SK-N-SH treated with all-trans-retinoic acid at 6 μM for 48 hours (cell line): ENCODE results near the gene KRTAP5-8.

ENCODE experiments used
- ATAC-seq: fragments of 200-7000 bp; cut with Tn5 transposase; 3 replicates; pipeline ENCODE4 v1.9.1; 2020; ENCODE audit warnings: mild to moderate bottlenecking, moderate library complexity
- ARNTL ChIP-seq: fragments of 450-650 bp; formaldehyde crosslinking; IDR thresholded peaks from 2 replicates; pipeline ENCODE4 v1.5.0; 2020; ENCODE audit warnings: low read depth, mild to moderate bottlenecking, moderate library complexity, borderline replicate concordance
- BACH2 ChIP-seq: fragments of 250-450 bp; sonication (Bioruptor Pico); IDR thresholded peaks from 2 replicates; pipeline ENCODE4 v1.9.0; 2021; ENCODE audit warnings: mild to moderate bottlenecking, borderline replicate concordance
- CREB5 ChIP-seq: fragments of 250-450 bp; sonication (Bioruptor Pico); IDR thresholded peaks from 2 replicates; pipeline ENCODE4 v1.5.1; 2020; ENCODE audit warnings: low read depth, mild to moderate bottlenecking, moderate library complexity
- CSDC2 ChIP-seq: fragments of 250-450 bp; sonication (Bioruptor Pico); IDR thresholded peaks from 2 replicates; pipeline ENCODE4 v1.5.0; 2020; ENCODE audit warnings: mild to moderate bottlenecking, moderate library complexity
- CSRNP3 ChIP-seq: fragments of 250-450 bp; sonication (Bioruptor Pico); IDR thresholded peaks from 2 replicates; pipeline ENCODE4 v1.5.1; 2021; ENCODE audit warnings: mild to moderate bottlenecking, moderate library complexity
- ESRRG ChIP-seq: fragments of 250-450 bp; sonication (Bioruptor Pico); IDR thresholded peaks from 2 replicates; pipeline ENCODE4 v1.6.1; 2021; ENCODE audit warnings: mild to moderate bottlenecking
- GLIS3 ChIP-seq: fragments of 250-450 bp; sonication (Bioruptor Pico); IDR thresholded peaks from 2 replicates; pipeline ENCODE4 v1.5.0; 2020; ENCODE audit warnings: mild to moderate bottlenecking, moderate library complexity
- ISL1 ChIP-seq: fragments of 250-450 bp; sonication (Bioruptor Pico); IDR thresholded peaks from 2 replicates; pipeline ENCODE4 v2.1.2; 2022; ENCODE audit warnings: mild to moderate bottlenecking, moderate library complexity
- OSR1 ChIP-seq: fragments of 250-450 bp; sonication (Bioruptor Pico); IDR thresholded peaks from 2 replicates; pipeline ENCODE4 v1.8.0; 2022; ENCODE audit warnings: moderate library complexity, mild to moderate bottlenecking, inconsistent platforms
- PATZ1 ChIP-seq: fragments of 250-450 bp; sonication (Bioruptor Pico); IDR thresholded peaks from 2 replicates; pipeline ENCODE4 v1.8.0; 2020; ENCODE audit warnings: mild to moderate bottlenecking, moderate library complexity, borderline replicate concordance
- POU6F1 ChIP-seq: fragments of 250-450 bp; sonication (Bioruptor Pico); IDR thresholded peaks from 2 replicates; pipeline ENCODE4 v1.8.0; 2021; ENCODE audit warnings: low read depth, mild to moderate bottlenecking, moderate library complexity, borderline replicate concordance
- PPARA ChIP-seq: fragments of 250-450 bp; sonication (Bioruptor Pico); IDR thresholded peaks from 2 replicates; pipeline ENCODE4 v1.5.0; 2020; ENCODE audit warnings: mild to moderate bottlenecking, borderline replicate concordance
- RARB ChIP-seq: fragments of 250-450 bp; sonication (Bioruptor Pico); IDR thresholded peaks from 2 replicates; pipeline ENCODE4 v1.8.0; 2021; ENCODE audit warnings: mild to moderate bottlenecking, moderate library complexity
- TCF4 ChIP-seq: fragments of 250-450 bp; sonication (Bioruptor Pico); IDR thresholded peaks from 2 replicates; pipeline ENCODE4 v1.8.0; 2021; ENCODE audit warnings: mild to moderate bottlenecking, moderate library complexity, borderline replicate concordance
- TOX ChIP-seq: fragments of 250-450 bp; sonication (Bioruptor Pico); IDR thresholded peaks from 2 replicates; pipeline ENCODE4 v1.8.0; 2021; ENCODE audit warnings: mild to moderate bottlenecking, moderate library complexity, borderline replicate concordance
- TSHZ2 ChIP-seq: fragments of 250-450 bp; sonication (Bioruptor Pico); IDR thresholded peaks from 2 replicates; pipeline ENCODE4 v1.5.0; 2020; ENCODE audit warnings: mild to moderate bottlenecking, moderate library complexity
- ZC3H10 ChIP-seq: fragments of 250-450 bp; sonication (Bioruptor Pico); IDR thresholded peaks from 2 replicates; pipeline ENCODE4 v1.5.1; 2021; ENCODE audit warnings: mild to moderate bottlenecking, moderate library complexity
- ZFP3 ChIP-seq: fragments of 250-450 bp; sonication (Bioruptor Pico); IDR thresholded peaks from 2 replicates; pipeline ENCODE4 v1.5.0; 2020; ENCODE audit warnings: mild to moderate bottlenecking, moderate library complexity
- ZFP30 ChIP-seq: fragments of 450-650 bp; formaldehyde crosslinking; IDR thresholded peaks from 2 replicates; pipeline ENCODE4 v1.5.0; 2022; ENCODE audit warnings: mild to moderate bottlenecking, moderate library complexity
- ZNF565 ChIP-seq: fragments of 450-650 bp; formaldehyde crosslinking; conservative IDR thresholded peaks from 2 replicates; pipeline ENCODE4 v1.5.0; 2020; ENCODE audit warnings: low read depth, mild to moderate bottlenecking, moderate library complexity
- ZNF70 ChIP-seq: fragments of 450-650 bp; formaldehyde crosslinking; IDR thresholded peaks from 2 replicates; pipeline ENCODE4 v1.5.0; 2020; ENCODE audit warnings: mild to moderate bottlenecking, moderate library complexity
- ZNF8 ChIP-seq: fragments of 450-650 bp; formaldehyde crosslinking; IDR thresholded peaks from 2 replicates; pipeline ENCODE4 v1.5.0; 2020; ENCODE audit warnings: mild to moderate bottlenecking, moderate library complexity

The KRTAP5-8 gene

GRCh38 chr11:71572811-71573210, 35.0 kb downstream of the KRTAP5-8 start:
- ATAC-seq: no peak
- no peak for TF ChIP-seq ZNF70
- TF ChIP-seq ARNTL: no peak
- no peak for TF ChIP-seq TSHZ2 (CRISPR knock-in tag)
- TF ChIP-seq ESRRG (CRISPR knock-in tag): no peak
- no peak for TF ChIP-seq TCF4 (CRISPR knock-in tag)
- TF ChIP-seq OSR1 (CRISPR knock-in tag): no peak
- TF ChIP-seq ZFP30: no peak
- no peak for TF ChIP-seq RARB (CRISPR knock-in tag)
- no peak for TF ChIP-seq ZNF8 (CRISPR knock-in tag)
- no peak for TF ChIP-seq ZC3H10 (CRISPR knock-in tag)
- TF ChIP-seq, all 23 proteins: peak for 0

- no peak for ATAC-seq
- TF ChIP-seq OSR1 (CRISPR knock-in tag): no peak
- no peak for TF ChIP-seq RARB (CRISPR knock-in tag)
- no peak for TF ChIP-seq ISL1
- no peak for TF ChIP-seq ZNF70
- TF ChIP-seq ZC3H10 (CRISPR knock-in tag): no peak
- no peak for TF ChIP-seq CSRNP3 (CRISPR knock-in tag)
- no peak for TF ChIP-seq ZNF565 (CRISPR knock-in tag)
- no peak for TF ChIP-seq PATZ1 (CRISPR knock-in tag)
- TF ChIP-seq POU6F1 (CRISPR knock-in tag): no peak
- TF ChIP-seq ESRRG (CRISPR knock-in tag): no peak
- no peak for TF ChIP-seq TOX
- no peak for TF ChIP-seq GLIS3 (CRISPR knock-in tag)
- no peak for TF ChIP-seq ZNF8 (CRISPR knock-in tag)
- no peak for TF ChIP-seq TSHZ2 (CRISPR knock-in tag)
- no peak for TF ChIP-seq BACH2
- TF ChIP-seq PPARA (CRISPR knock-in tag): no peak
- no peak for TF ChIP-seq ZFP3 (CRISPR knock-in tag)
- no peak for TF ChIP-seq CREB5 (CRISPR knock-in tag)
- TF ChIP-seq CSDC2 (CRISPR knock-in tag): no peak
- no peak for TF ChIP-seq ARNTL
- TF ChIP-seq, all 23 proteins: peak for 0
These were observed 36.6 kb downstream of the KRTAP5-8 start for GRCh38 chr11:71574418-71574817.
